ENCODE results near the gene C4orf50.

C4orf50 gene

DNA sequence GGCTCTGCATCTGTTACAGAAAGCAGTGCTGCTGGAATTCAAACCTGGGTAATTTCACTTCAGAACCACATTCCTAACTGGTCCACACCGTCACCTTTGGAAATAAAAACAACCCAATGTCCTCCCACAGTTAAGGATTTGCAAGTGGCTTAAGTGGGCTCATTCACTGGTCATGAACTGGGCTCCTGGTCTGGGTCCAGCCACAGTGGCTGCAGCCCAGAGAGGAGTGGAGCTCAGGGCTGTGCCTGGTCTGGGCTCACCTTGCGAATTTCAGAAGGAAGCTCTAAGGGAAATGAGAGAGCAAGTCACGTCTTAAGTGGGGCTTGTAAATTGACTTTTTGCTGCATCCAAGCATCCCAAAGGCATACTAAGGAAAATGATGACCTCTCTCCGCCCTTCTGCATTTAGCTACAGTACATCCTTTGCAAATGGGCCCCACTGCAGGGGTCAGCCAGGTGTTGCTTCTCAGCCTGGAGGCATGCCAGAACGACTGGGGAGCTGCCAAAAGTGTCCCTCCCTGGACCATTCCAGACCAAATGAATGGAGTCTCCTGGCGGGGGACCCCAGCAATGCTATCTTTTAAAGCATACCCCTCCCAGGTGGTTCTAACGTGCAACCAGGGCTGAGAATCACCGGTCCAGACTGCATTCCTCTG is 99.8 kb downstream of the C4orf50 start:
- Histone ChIP-seq H3K4me1 (ENCODE audit: control insufficient read depth, insufficient read depth, low read length) (peaks cover 8% of the 10 kb centered on the region), H3K9me3 (ENCODE audit: control insufficient read depth, low read length) (no peaks in the 10 kb centered on the region), H3K27ac (ENCODE audit: insufficient read depth, low read depth, low read length, poor library complexity, severe bottlenecking) (no peak overlapping the region), H3K27me3 (ENCODE audit: control insufficient read depth, insufficient read depth, low read length, poor library complexity, severe bottlenecking) (no peaks in the 10 kb centered on the region), H3K36me3 (ENCODE audit: control insufficient read depth, insufficient read depth, low read length) (no peaks in the 10 kb centered on the region), H3K4me3 (ENCODE audit: insufficient read depth, low read depth, low read length) (no peak overlapping the region)
- WGBS, 2 experiments = 76 to 78% methylated on average over 8 of the region's 8 CpGs

DNA sequence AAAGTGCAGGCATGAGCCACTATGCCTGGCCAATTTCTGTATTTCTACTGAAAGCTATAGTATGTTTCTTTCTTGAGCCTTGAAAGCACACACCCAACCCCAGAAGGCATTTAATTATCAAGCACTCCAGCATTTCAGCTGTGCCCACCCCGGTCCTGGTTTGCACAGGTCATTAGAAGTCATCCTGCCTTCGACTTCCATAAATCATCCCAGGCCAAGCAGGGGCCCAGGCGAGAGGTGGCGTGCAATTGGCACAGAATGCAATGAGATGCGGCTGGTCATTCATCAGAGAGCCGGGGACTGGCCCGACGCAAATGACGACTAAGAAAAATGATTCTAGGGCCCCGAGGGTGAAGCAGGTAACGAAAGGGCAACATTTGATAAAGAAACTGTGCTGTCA is 100.6 kb downstream of the C4orf50 start:
- peaks cover 8% of the 10 kb centered on the region for H3K4me1 ChIP-seq (ENCODE audit: control insufficient read depth, insufficient read depth, low read length)
- no peak overlapping the region for H3K4me3 ChIP-seq (ENCODE audit: insufficient read depth, low read depth, low read length)
- no peaks in the 10 kb centered on the region for H3K36me3 ChIP-seq (ENCODE audit: control insufficient read depth, insufficient read depth, low read length)
- 92 to 94% methylated on average over 11 of the region's 11 CpGs for WGBS, 2 experiments
- no peaks in the 10 kb centered on the region for H3K9me3 ChIP-seq (ENCODE audit: control insufficient read depth, low read length)
- no peak overlapping the region for H3K27ac ChIP-seq (ENCODE audit: insufficient read depth, low read depth, low read length, poor library complexity, severe bottlenecking)
- no peaks in the 10 kb centered on the region for H3K27me3 ChIP-seq (ENCODE audit: control insufficient read depth, insufficient read depth, low read length, poor library complexity, severe bottlenecking)

DNA sequence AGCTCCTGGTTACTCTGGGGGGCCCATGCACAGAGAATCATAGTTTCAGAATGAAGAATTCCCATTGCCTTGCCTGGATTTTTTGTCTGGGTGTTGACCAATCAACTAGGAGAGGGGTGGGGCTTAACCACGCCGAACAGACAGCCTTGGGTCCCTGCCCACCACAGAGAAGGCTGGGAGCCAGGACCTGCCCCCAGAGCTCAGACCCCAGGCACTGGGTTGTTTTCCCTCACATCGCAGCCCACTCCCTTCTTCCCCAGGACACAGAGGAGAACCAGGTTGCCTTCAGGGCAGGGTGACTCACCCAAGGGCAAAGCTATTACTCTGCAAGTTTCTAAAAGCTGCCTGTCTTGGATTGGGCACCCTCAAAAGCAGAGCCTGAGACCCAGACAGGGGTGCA is 102.0 kb downstream of the C4orf50 start:
- Histone ChIP-seq H3K9me3 (ENCODE audit: control insufficient read depth, low read length) (no peaks in the 10 kb centered on the region), H3K36me3 (ENCODE audit: control insufficient read depth, insufficient read depth, low read length) (no peaks in the 10 kb centered on the region), H3K4me1 (ENCODE audit: control insufficient read depth, insufficient read depth, low read length) (no peaks in the 10 kb centered on the region), H3K4me3 (ENCODE audit: insufficient read depth, low read depth, low read length) (no peak overlapping the region), H3K27ac (ENCODE audit: insufficient read depth, low read depth, low read length, poor library complexity, severe bottlenecking) (no peak overlapping the region), H3K27me3 (ENCODE audit: control insufficient read depth, insufficient read depth, low read length, poor library complexity, severe bottlenecking) (no peaks in the 10 kb centered on the region)
- 81 to 84% methylated on average over 3 of the region's 3 CpGs for WGBS, 2 experiments

DNA sequence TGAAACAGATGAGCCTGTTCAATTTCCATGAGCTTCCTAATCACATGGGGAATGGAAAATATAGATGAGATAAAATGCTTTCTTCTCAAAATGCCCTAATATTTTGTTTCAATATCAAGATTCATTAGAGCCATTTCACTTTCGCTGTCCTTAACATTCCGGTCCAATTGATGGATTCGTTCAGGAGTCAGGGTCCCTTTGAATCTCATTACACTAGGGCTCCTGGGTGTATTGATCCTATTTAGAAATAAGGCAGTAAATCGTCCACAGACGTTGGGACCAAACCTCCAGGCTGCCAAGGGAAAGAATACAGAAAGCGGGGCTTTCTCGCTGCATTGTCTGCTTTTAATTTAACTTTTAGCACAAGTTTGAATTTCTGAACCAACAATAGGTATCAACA is 104.8 kb downstream of the C4orf50 start:
- Histone ChIP-seq H3K27ac (ENCODE audit: insufficient read depth, low read depth, low read length, poor library complexity, severe bottlenecking) (no peak overlapping the region), H3K27me3 (ENCODE audit: control insufficient read depth, insufficient read depth, low read length, poor library complexity, severe bottlenecking) (no peaks in the 10 kb centered on the region), H3K36me3 (ENCODE audit: control insufficient read depth, insufficient read depth, low read length) (no peaks in the 10 kb centered on the region), H3K4me1 (ENCODE audit: control insufficient read depth, insufficient read depth, low read length) (no peaks in the 10 kb centered on the region), H3K9me3 (ENCODE audit: control insufficient read depth, low read length) (no peaks in the 10 kb centered on the region), H3K4me3 (ENCODE audit: insufficient read depth, low read depth, low read length) (no peak overlapping the region)
- 84 to 88% methylated on average over 7 of the region's 7 CpGs for WGBS, 2 experiments

DNA sequence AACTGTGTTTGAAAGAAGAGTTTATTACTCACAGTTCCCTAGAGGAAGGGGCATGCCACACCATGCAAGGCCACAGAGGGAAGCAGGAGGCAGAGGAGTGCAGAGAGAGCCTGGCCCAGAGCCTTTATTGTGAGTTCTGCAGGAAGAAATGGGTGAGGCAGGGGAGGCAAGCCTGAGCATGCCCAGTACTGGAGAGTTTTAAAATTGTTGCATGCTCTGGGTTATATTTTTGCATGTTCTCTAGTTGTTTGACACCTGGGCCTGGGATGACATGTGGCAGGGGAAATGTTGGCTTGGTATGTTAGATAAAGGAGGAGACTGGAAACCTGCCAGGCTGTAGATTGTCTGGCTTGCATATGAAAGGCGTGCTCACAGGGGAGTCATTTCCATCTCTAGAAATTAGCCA is 105.6 kb downstream of the C4orf50 start:
- Histone ChIP-seq H3K36me3 (ENCODE audit: control insufficient read depth, insufficient read depth, low read length) (no peaks in the 10 kb centered on the region), H3K27me3 (ENCODE audit: control insufficient read depth, insufficient read depth, low read length, poor library complexity, severe bottlenecking) (peaks cover 5% of the 10 kb centered on the region), H3K27ac (ENCODE audit: insufficient read depth, low read depth, low read length, poor library complexity, severe bottlenecking) (no peak overlapping the region), H3K4me1 (ENCODE audit: control insufficient read depth, insufficient read depth, low read length) (no peaks in the 10 kb centered on the region), H3K9me3 (ENCODE audit: control insufficient read depth, low read length) (no peaks in the 10 kb centered on the region), H3K4me3 (ENCODE audit: insufficient read depth, low read depth, low read length) (no peak overlapping the region)
- 88 to 89% methylated on average over 1 of the region's 1 CpG for WGBS, 2 experiments

DNA sequence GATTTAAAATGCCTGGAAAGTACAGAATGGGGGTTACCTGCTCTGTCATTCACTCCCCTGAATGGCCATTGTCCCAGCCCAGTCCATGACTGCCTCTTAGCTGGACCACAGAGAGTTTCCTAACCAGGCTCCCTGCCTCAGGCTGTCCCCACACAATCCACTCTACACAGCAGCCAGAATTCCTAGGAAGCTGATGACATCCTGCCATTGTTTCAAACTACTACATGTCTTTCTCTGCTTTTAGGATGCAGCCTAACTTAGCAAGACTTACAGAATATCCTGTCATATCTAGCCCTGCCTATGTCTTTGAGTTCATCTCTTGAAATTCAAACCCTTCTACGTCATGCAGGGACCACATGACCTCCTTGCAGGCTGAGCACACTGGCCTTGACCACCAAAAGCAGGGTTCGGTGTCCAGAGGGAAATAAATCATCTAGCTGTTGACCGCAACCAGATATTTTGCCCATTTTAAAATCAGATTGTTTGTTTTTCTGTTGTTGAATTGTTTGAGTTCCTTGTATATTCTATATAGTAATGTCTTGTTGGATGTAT is 109.3 kb downstream of the C4orf50 start:
- no peak overlapping the region for H3K27ac ChIP-seq (ENCODE audit: insufficient read depth, low read depth, low read length, poor library complexity, severe bottlenecking)
- H3K27me3 ChIP-seq (ENCODE audit: control insufficient read depth, insufficient read depth, low read length, poor library complexity, severe bottlenecking) = peaks cover 42% of the 10 kb centered on the region
- no peak overlapping the region for H3K4me3 ChIP-seq (ENCODE audit: insufficient read depth, low read depth, low read length)
- 89 to 96% methylated on average over 3 of the region's 3 CpGs for WGBS, 2 experiments
- no peaks in the 10 kb centered on the region for H3K9me3 ChIP-seq (ENCODE audit: control insufficient read depth, low read length)
- no peaks in the 10 kb centered on the region for H3K36me3 ChIP-seq (ENCODE audit: control insufficient read depth, insufficient read depth, low read length)
- H3K4me1 ChIP-seq (ENCODE audit: control insufficient read depth, insufficient read depth, low read length) = peaks cover 8% of the 10 kb centered on the region

DNA sequence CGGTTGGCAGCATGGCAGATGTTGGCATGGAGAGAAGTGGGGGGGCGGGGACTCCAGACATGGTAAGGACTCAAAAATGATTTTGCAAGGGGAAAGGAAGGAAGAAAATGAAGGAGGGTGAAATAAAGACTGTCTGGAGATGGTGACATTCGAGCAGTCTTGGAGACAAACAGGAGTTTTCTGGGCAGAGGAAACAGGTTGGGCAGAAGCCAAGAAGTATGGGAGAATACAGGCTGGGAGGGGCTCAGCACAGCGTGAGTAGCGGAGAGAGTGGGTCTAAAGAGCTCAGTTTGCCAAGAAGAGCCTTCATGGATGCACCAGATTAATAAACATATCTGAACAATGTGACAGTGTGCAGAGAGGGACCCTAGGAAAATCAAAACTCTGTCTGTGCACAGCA is 112.0 kb downstream of the C4orf50 start:
- Histone ChIP-seq H3K27me3 (ENCODE audit: control insufficient read depth, insufficient read depth, low read length, poor library complexity, severe bottlenecking) (peaks cover 64% of the 10 kb centered on the region), H3K36me3 (ENCODE audit: control insufficient read depth, insufficient read depth, low read length) (no peaks in the 10 kb centered on the region), H3K4me1 (ENCODE audit: control insufficient read depth, insufficient read depth, low read length) (peaks cover 8% of the 10 kb centered on the region), H3K27ac (ENCODE audit: insufficient read depth, low read depth, low read length, poor library complexity, severe bottlenecking) (no peak overlapping the region), H3K9me3 (ENCODE audit: control insufficient read depth, low read length) (no peaks in the 10 kb centered on the region), H3K4me3 (ENCODE audit: insufficient read depth, low read depth, low read length) (no peak overlapping the region)
- WGBS, 2 experiments = 42 to 46% methylated on average over 5 of the region's 5 CpGs

DNA sequence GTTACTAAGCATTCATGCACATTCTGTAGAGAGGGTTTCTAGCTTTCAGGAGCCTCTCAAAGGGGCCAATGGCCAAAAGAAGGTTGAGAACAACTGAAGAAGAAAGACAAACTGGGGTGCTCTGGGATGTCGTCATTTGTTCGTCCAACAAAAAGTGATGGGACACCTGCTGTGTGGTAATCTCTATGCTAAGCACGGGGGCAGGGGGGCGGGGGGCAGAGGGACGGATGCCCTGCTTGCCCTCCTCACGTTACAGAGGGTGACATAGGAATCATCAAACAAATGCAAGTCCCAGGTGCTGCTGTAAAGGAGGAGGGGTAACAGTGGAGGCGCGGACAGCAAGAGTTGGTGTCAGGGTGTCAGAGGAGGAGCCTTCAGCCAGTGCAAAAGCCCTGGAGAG is 112.5 kb downstream of the C4orf50 start:
- Histone ChIP-seq H3K4me3 (ENCODE audit: insufficient read depth, low read depth, low read length) (no peak overlapping the region), H3K27me3 (ENCODE audit: control insufficient read depth, insufficient read depth, low read length, poor library complexity, severe bottlenecking) (peaks cover 69% of the 10 kb centered on the region), H3K27ac (ENCODE audit: insufficient read depth, low read depth, low read length, poor library complexity, severe bottlenecking) (no peak overlapping the region), H3K36me3 (ENCODE audit: control insufficient read depth, insufficient read depth, low read length) (no peaks in the 10 kb centered on the region), H3K4me1 (ENCODE audit: control insufficient read depth, insufficient read depth, low read length) (peaks cover 8% of the 10 kb centered on the region), H3K9me3 (ENCODE audit: control insufficient read depth, low read length) (no peaks in the 10 kb centered on the region)
- WGBS, 2 experiments = 1 to 2% methylated on average over 8 of the region's 8 CpGs

DNA sequence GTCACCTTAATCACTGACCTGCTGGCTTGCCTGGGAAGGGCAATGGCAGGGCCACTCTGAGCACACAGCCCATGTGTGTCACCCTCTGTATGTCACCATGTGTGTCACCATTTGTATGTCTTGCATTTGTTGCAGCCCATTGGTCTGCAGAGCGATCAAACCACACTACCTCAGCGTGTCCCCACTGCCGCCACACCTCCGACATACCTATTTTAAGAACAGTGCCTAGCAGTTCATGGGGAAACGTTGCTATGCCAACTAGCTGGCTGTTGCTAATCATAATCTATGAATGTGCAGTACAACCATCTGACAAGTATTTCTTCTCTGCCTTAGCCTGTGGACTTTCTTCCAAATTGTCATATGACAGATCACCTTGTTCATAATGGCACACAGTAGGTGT is 117.4 kb downstream of the C4orf50 start:
- no peak overlapping the region for H3K27ac ChIP-seq (ENCODE audit: insufficient read depth, low read depth, low read length, poor library complexity, severe bottlenecking)
- no peaks in the 10 kb centered on the region for H3K36me3 ChIP-seq (ENCODE audit: control insufficient read depth, insufficient read depth, low read length)
- no peak overlapping the region for H3K4me3 ChIP-seq (ENCODE audit: insufficient read depth, low read depth, low read length)
- 92 to 94% methylated on average over 5 of the region's 5 CpGs for WGBS, 2 experiments
- H3K9me3 ChIP-seq (ENCODE audit: control insufficient read depth, low read length) = no peaks in the 10 kb centered on the region
- H3K4me1 ChIP-seq (ENCODE audit: control insufficient read depth, insufficient read depth, low read length) = peaks cover under 1% of the 10 kb centered on the region
- H3K27me3 ChIP-seq (ENCODE audit: control insufficient read depth, insufficient read depth, low read length, poor library complexity, severe bottlenecking) = peaks cover 94% of the 10 kb centered on the region

DNA sequence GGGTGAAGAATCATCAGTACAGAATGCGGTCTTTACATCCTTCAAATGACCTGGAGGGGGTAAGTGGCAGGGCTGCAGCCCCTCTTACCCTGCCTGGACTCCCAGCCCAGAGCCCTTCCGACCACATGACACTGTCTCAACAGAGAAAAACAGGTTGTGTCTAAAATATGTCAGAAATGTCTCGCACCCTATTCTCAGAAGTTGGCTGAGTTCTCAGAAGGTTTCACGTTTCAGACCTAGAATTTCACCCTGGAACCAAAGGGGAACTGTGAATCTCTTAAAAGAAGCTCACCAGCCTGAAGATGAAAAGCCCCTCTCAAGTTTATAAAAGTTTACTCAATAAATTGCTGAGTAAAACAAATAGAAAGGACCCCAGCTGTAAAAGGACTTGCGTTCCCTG is 118.3 kb downstream of the C4orf50 start:
- H3K4me1 ChIP-seq (ENCODE audit: control insufficient read depth, insufficient read depth, low read length) = no peaks in the 10 kb centered on the region
- no peak overlapping the region for H3K4me3 ChIP-seq (ENCODE audit: insufficient read depth, low read depth, low read length)
- no peak overlapping the region for H3K27ac ChIP-seq (ENCODE audit: insufficient read depth, low read depth, low read length, poor library complexity, severe bottlenecking)
- no peaks in the 10 kb centered on the region for H3K9me3 ChIP-seq (ENCODE audit: control insufficient read depth, low read length)
- peaks cover 94% of the 10 kb centered on the region for H3K27me3 ChIP-seq (ENCODE audit: control insufficient read depth, insufficient read depth, low read length, poor library complexity, severe bottlenecking)
- H3K36me3 ChIP-seq (ENCODE audit: control insufficient read depth, insufficient read depth, low read length) = no peaks in the 10 kb centered on the region
- WGBS, 2 experiments = 83 to 88% methylated on average over 5 of the region's 5 CpGs

All from ectodermal cell (in vitro differentiated cells).